Superior temporal gyrus (tissue), 1 donor: ENCODE results near the gene FBXL14.
"Not testable (repeated sequence)": the region's sequence is repeated elsewhere in the genome, so short reads cannot be mapped to it uniquely, and the experiment has no call there.

Experiments used
- DNase-seq: peaks from one replicate; pipeline ENCODE4 v3.0.0-alpha.2; 2016; ENCODE audit errors: extremely low spot score

Gene FBXL14

GRCh38 chr12:1619587-1619986 is 25.2 kb upstream of the FBXL14 start:
- DNase-seq = no peak

- no peak for DNase-seq
Observed at GRCh38 chr12:1619159-1619558, 24.8 kb upstream of the FBXL14 start.

- no peak for DNase-seq
Observed at GRCh38 chr12:1618489-1618888, 24.1 kb upstream of the FBXL14 start.

- DNase-seq = no peak
Observed at GRCh38 chr12:1616233-1617066, 22.1 kb upstream of the FBXL14 start.

- no peak for DNase-seq
Observed at GRCh38 chr12:1614360-1614759, 20.0 kb upstream of the FBXL14 start.

- DNase-seq = no peak
Observed at GRCh38 chr12:1613860-1614259, 19.5 kb upstream of the FBXL14 start.

- no peak for DNase-seq
Observed at GRCh38 chr12:1611803-1612572, 17.6 kb upstream of the FBXL14 start.

GRCh38 chr12:1610072-1610643 is 15.8 kb upstream of the FBXL14 start:
- no peak for DNase-seq

- no peak for DNase-seq
Observed at GRCh38 chr12:1608713-1609119, 14.3 kb upstream of the FBXL14 start.

GRCh38 chr12:1607940-1608712 is 13.7 kb upstream of the FBXL14 start:
- DNase-seq = no peak

GRCh38 chr12:1606021-1606622 is 11.7 kb upstream of the FBXL14 start:
- peak; percentile 49 for DNase-seq

- peak; percentile 92 for DNase-seq
Observed at GRCh38 chr12:1605129-1606020, 11.0 kb upstream of the FBXL14 start.

GRCh38 chr12:1604464-1604863 is 10.1 kb upstream of the FBXL14 start:
- no peak for DNase-seq

- DNase-seq = no peak
Observed at GRCh38 chr12:1603269-1603993, 9.1 kb upstream of the FBXL14 start.

- DNase-seq = not testable (repeated sequence)
Observed at GRCh38 chr12:1602706-1603105, 8.3 kb upstream of the FBXL14 start.

- no peak for DNase-seq
Observed at GRCh38 chr12:1598757-1599156, 4.4 kb upstream of the FBXL14 start.

GRCh38 chr12:1595690-1596347 is 1.4 kb upstream of the FBXL14 start:
- DNase-seq = peak; percentile 58

GRCh38 chr12:1595026-1595561 is 713 bp upstream of the FBXL14 start:
- DNase-seq = peak; percentile 82

GRCh38 chr12:1594006-1594260 is 448 bp downstream of the FBXL14 start:
- no peak for DNase-seq
